NCI-H2107 (cell line): Measurements from ENCODE around the gene LRRC71.

Experiments used
- DNase-seq: peaks from one replicate; lab custom pipeline; 2025; lab: John Stamatoyannopoulos, UW

The LRRC71 gene

DNA sequence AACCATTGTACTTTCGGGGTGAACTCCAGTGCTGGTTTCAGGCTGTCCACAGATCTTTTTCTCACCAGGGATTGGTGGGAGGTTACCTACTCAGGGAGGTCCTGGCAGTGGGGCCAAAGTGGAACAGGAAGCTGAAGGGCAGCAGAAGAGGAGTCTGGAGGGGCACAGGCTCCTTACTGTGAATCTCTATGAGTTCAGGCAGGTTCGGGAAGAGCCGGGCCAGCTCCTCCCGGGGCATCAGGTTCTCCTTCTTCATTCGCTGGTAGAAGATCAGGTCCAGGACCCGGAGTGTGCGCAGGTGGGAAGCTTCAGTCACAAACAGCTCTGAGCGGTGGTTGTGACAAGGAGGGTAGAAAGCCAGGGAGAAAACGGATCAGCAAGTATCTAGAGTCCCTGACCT is 26.7 kb downstream of the LRRC71 start:
- DNase-seq = no peak

DNA sequence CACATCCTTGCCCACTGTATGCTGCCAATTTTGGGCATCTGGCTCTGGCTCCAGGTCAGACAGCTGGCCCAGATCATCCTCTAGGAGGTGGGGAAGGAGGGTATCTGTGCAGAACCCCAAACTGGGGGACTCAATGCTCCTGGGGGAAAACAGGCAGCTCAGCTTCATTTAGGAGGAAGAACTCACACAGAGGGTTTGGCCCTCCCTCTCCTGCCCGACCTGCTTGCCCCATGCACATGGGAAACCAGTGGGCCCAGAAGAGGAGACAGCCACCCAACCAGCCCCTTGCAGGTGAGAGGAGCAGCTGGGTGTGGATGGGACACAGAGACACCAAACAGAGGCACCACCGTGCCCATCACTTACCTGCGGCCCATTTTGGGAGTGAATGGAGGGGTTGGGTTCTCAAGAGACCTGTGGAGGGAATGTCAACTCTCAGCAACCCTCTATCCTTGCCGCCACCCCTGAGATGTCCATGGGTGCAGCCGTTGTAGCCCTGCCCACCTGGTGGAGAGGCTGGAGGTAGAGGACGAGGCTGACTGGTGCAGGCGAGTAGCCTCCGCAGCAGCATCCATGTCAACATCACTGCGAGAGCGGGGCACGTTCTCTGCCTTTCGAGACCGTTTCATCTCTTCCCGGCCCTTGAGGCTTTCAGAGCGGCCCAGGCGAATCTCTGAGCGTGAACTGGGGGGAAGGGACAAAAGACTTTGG is 27.5 kb downstream of the LRRC71 start:
- no peak for DNase-seq

DNA sequence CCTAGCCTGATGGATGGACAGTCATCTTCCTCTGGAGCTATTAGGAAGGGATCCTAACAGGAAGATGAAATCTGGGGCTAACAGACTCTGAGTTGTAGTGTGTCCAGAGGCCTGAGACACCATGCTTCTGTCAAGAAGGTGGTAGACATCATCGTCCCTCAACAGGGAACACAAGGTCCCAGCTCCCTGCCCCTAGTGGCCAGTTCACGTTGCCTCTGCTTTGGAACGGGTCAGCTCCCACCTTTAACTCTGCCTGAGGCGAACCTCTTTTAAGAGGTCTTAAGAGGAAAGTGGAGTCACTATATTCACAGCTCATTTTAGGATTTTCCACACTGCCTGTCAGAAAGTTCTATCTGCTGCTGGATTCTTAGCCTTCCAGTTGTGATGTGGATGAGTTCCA is 28.3 kb downstream of the LRRC71 start:
- DNase-seq = no peak

DNA sequence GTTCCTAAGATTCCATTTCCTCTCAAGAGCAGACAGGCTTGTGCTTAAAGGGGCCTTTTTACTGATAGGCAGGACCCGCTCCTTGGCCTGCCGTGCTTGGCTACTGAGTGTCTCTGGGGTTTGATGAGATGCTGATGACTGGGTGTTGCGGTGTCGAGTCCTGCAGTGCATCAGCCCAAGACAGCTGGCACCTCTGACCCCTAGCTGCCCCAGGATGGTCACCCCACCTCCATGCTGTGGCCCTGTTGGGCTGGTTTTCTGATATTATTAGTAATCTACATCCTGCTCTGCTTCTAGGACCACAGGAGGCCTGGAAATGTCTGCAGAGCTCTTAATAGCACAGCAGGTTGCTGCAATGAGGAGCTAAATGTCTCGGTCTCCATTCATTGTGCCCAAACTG is 28.7 kb downstream of the LRRC71 start:
- DNase-seq = no peak

DNA sequence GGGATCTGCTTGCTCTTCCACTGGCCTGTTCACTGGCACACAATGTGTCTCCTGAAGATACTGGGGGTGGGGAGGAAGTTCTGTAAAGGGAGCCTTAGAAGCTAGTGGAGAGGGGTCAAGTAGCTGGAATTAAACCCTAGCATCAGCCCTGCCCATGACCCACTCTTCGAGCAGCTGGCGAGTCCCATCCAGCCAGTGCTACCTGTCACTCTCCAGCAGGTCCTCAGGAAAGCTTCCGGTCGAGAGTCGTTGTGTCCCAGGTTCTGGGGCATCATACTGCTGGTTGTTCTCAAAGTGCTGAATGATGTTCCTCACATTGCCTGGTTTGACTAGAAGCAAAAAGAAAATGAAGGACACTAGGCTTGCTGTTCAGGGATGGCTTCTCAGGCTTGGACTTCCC is 30.9 kb downstream of the LRRC71 start:
- DNase-seq = no peak

DNA sequence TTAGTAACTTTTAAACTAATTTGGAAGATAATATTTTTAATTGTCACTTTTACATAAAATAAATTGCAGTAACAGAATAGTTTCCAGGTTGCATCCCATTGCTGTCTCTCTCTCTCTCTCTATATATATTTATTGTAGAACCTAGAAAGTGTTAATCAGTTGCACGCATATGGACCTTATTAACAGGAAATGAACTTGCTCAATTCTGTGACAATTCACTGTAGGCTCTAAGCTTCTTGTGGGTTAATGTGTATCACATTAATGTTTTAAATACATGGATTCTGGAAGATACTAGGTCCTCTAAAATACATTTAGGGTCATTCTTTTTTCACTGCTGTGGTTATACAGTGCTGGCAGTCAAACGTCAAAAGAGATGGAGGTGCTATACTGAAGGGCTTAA is 33.1 kb downstream of the LRRC71 start:
- no peak for DNase-seq

DNA sequence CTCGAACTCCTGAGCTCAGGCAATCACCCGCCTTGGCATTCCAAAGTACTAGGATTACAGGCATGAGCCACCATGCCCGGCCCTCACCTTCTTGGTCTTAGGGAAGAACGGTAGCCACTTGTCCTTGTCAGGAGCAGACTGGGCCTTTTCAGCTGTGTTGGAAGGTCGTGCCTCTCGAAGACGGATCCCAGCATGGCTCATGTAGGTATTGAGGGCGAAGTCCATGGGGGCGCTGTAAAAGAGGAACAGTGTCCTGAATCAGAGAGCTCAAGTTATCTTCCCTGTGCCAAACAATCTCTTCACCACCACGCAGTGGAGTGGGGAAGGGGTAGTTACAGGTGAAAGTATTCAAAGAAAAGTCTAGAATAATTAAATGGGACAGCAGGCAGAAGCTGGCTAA is 35.9 kb downstream of the LRRC71 start:
- DNase-seq = no peak

DNA sequence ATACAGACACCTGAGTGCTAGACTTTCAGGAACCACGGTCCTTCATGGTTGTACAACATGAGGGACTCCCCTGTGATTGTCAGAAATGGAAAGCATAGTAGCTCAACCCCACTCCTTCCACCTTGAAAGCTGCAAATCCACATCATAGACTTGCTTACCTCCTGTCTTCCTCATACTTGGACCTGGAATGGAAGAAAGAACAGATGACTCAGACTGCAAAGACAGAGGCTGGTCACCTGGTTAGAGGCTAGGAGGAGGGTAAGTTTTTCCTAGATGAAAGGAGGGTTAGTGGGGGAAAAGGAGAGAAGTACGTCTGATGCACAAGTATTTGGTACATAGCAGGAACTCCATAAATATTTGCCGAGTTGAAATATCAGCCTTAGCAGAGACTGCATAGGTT is 37.2 kb downstream of the LRRC71 start:
- DNase-seq = no peak

DNA sequence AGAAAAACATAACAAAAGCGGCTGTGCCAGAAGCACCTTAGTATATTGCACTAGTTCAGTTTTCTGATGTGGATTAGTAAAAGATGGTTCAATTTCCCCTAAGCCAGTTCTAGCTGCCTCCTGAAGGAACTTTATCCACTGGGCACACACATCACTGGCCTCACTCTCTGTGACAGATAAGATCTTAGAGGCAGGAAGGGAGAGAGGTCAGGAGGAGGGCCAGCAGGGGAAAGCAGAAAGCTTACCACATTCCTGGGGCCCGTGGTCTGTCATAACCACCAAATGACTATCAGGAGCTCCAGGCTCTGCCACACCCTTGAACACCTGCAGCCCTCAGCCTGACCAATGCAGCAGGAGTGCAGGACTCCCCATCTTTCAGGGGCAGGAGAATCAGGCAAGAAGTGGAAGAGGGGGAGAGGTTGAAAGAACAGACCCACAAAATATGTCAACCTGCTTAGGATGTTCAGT is 37.8 kb downstream of the LRRC71 start:
- no peak for DNase-seq

DNA sequence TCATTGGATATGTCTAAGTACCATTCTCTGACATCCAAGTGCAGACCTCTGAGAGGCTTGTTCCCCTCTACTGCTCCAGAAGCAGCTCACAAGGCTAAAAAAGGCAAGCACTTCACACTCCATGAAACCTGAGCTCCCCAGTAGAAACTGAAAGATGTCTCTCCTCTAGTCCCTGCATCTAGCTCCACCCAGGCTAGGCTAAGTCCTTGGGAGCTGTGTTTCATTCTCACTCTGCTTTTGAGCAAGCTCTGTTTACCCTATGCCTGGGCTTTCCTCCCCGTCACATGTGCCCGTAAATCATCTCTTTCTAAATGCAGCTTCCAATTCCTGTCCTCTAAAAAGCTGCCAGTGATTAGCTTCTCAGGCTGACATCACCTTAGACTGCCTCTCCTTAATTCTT is 39.0 kb downstream of the LRRC71 start:
- DNase-seq = peak; percentile 47

DNA sequence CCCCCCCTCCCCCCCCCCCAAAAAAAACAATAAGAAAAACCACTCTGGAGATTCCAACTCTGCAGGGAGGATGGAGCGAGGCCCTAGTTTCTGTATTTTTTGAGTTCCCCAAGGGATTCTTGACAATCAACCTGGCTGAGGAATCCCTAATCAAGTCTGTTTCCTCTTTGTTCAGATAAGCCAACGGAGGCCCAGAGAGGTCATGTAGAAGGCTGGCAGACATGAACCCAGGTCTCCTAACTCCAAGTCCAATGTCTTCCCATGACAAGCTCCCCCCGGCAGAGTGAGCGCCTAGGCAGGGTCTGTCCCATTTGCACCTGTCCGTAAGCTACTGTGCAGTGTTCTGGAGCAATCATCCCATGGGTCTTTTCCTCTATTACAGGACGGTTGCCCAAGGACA is 39.5 kb downstream of the LRRC71 start:
- no peak for DNase-seq

DNA sequence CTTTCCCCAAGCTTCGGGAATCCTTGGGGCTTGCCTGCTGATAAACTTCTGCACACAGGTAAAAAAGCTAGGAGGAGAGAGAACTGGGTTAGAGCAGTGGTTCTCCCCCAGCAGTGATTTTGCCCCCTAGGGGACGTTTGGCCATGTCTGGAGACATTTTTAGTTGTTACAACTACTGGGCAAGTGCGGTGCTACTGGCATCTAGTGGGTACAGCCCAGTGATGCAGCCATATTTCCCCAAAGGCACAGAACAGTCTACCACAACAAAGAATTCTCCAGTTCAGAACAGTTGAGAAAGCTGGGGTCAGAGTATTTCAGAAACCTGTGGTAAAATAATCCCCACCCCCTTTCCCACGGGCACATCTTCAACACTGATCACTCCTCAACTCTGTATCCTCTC is 41.3 kb downstream of the LRRC71 start:
- no peak for DNase-seq

DNA sequence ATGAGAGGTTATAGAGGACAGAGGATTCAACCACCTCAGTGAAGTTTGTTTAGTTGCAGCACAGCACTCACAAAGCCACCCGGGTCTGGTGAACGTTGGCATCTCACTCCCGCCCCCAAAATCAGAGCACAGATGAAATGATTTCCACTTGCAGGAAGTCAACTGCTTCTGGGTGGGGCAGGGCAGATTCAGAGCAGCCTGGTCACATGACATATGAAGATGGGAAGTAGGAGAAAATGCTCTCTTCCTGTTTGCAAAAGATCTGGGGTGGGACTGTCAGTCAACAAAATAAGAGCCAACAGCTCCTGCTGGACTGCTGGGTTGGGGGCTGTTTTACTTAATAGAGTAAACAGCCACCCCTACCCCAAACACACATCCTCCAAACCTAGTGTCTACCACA is 43.2 kb downstream of the LRRC71 start:
- DNase-seq = no peak

DNA sequence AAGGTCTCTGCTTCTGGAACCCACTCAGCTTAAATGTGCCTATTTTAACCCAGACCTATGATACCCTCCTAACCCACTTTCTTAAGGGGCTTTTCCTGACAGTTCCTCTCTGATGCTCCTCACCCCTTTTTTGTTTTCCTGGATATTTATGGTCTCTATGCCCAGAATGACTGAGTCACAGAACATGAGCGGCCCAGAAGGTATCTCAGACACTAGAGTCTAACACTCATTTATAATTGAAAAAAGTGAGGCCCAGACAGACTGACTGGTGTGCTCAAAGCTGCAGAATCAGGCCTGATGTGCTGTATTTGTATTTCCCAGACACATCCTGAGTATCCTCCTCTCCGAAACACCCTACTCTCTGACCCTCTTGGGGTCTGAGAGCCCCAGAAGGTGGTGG is 44.0 kb downstream of the LRRC71 start:
- no peak for DNase-seq

DNA sequence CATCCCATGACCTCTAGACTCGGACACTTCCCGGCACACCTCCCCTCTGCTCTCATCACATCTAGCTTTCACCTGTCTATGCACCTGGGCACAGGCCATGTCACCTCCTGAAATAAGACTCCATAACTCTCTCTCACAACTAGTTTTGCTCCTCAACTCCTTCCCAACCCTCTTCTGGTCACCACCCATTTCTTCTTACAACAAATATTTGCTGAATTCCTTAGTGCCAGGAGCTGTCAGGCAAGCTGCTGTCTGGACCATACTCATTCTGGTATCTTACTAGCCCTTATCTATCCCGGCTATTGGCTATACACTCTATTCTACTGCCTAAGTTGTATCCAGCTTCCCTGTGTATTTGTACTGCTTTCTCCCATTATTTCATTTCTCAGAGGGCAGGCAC is 49.1 kb downstream of the LRRC71 start:
- DNase-seq = no peak

DNA sequence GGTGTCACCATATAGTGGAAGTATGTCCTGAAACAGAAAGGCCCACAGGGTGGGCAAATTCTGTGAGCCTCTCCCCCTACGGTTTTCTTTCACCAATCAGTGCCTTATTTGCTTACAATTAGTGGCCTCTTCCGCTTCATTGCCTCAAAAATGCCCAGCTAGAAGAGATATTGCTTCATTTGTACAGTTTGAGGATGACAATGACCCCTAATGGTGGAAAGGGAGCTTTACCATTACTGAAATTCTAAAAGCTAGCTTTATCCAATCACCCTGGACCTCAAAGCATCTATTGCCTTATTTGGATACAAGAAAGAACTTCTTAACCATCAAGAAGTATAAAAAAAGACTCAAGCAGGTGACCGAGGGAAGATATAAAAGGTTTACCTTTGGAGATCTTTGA is 49.6 kb downstream of the LRRC71 start:
- DNase-seq = no peak

DNA sequence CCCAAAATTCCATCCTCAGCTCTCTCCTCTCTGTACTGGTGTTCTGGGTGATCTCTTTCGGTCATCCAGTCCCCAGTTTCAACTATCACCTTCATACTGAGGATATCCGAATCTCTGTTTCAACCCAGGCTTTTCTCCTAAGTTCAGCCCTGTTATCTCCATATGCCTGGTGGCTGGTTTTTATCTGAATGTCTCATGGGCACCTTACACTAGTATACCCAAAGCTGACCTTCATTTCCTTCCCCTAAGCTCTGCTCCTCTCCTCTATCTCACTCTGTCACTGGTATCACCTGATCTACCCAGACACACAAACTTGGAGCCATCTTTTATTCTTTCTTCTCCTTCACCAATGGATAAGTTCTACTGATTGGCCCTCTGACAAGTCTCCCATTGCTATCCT is 53.0 kb downstream of the LRRC71 start:
- no peak for DNase-seq

DNA sequence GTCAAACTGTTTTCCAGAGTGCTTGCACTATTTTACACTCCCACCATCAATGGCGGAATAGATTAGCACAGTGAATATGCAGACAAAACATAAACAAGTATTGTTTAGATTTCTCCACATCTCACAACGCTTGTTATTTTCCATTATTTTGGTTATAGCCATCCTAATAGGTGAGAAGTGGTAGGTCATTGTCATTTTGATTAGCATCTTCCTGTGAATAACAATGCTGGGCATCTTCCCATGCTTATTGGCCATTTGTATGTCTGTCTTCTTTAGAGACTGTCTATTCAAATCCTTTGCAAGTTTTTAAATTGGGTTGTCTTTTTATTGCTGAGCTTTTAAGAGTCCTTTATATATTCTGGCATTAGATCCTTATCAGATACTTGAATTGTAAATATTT is 54.7 kb downstream of the LRRC71 start:
- DNase-seq = no peak

DNA sequence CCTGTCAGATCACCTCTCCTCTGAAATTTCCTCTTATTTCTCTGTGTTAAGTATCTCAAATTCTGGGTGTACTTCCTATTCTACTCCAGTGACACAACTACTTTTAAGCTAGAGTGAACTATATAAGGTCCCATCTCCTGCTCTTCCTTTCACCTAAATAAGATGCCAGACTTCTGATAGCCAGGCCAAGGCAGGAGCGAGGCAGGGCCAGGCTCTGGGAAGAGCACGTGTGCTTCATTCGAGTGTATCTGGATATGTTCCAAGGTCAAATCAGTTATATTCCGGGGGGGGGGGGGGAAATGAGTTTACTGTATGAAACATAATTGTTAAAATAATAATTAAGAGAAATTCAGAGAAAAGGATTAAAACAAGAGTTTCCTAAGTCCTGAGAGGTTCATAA is 60.1 kb downstream of the LRRC71 start:
- no peak for DNase-seq
